ENCODE data around the gene GPR146.
"Not testable (repeated sequence)": the region's sequence is repeated elsewhere in the genome, so short reads cannot be mapped to it uniquely, and the experiment has no call there.

The GPR146 gene

DNA sequence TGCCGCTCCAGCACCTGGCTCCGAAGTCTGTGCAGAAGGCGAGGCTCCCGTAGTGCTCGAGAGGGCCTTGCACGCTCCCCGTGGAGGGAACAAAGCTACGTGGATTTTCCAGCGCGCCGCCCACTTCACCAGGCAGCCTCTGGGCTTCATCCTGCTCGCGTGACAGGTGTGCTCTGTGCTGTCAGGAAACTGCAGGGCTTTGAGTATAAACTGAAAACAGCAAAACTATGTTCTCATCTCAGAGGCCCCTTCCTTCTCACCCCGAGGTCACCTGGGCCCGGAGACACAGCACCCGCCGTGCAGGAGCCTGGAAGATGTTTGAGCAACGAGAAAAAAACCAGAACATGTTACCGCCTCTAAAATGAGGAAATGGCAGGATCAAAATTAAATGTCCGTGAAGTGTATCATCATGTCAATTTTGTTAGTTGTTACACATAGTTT is 17.6 kb upstream of the GPR146 start:
- no peak for DNase-seq

DNA sequence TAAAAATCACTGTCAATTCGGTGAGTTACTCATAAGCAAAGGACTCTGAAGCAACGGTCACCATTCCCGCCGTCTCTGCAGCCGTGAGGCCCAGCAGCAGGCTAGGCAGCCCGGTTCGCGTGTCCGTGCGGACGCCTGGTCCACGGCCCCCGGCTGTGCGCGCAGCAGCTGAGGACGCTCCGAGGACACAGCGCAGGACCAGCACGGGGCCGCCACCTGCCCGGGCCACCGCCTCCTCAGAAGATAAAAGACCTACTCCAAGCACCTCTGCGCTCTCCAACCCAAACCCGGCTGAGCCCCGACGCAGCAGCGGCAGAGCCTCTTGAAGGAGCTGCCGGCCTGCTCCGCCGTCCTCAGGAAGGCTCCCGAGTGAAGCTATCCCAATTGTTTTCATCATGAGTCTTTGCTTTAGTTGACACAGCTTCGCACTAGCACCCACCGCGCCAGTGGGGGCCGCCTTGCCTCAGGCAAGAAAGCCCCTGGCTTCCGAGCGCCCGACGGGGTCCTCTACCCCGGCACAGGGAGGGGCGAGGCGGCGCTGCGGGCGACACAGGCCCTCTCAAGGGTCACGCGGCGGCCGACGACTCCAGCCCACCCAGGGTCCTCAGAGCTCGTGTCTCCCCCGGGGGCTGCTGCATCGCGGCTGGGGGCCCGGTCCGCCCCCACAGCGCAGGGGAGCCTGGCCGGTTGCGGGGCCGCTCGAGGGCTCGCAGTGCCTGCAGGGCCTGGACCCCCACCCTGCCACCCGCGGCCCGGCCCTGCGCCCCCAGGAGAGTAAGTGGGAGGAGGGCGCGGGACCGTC is 16.9 kb upstream of the GPR146 start:
- no peak for DNase-seq

DNA sequence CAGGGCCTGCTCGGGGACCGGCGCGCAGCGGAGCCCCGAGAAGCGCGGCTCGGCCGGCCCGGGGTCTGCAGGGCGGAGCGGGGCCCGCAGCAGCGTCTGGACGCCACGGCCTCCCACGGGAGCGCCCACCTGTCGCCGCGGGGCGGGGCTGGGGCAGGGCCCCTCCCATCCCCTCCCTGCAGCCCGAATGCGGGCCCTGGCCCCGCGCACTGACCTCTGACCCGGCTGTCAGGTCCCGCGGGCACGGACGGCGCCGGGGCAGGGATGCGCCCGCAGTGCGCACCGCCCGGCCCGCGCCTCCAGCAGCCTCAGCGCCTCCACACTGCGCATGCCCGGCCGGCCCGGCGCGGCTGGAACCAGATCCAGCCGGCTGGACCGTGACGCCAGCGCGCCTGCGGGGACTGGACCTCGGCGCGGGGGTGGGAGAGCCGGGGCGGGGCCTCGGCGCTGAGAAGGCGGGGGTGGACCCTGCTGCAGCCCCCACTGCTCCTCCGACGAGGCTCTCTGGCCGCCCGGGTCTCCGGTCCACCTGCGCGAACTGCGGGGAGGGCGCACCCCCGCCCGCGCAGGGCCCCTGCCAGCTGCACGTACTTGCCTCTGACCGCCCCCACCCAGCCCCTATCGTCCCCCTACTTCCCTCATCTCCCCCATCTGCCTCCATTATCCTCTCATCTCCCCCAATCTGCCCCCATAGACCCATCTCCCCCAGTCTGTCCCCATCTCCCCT is 16.1 kb upstream of the GPR146 start:
- peak; percentile 77 for DNase-seq

DNA sequence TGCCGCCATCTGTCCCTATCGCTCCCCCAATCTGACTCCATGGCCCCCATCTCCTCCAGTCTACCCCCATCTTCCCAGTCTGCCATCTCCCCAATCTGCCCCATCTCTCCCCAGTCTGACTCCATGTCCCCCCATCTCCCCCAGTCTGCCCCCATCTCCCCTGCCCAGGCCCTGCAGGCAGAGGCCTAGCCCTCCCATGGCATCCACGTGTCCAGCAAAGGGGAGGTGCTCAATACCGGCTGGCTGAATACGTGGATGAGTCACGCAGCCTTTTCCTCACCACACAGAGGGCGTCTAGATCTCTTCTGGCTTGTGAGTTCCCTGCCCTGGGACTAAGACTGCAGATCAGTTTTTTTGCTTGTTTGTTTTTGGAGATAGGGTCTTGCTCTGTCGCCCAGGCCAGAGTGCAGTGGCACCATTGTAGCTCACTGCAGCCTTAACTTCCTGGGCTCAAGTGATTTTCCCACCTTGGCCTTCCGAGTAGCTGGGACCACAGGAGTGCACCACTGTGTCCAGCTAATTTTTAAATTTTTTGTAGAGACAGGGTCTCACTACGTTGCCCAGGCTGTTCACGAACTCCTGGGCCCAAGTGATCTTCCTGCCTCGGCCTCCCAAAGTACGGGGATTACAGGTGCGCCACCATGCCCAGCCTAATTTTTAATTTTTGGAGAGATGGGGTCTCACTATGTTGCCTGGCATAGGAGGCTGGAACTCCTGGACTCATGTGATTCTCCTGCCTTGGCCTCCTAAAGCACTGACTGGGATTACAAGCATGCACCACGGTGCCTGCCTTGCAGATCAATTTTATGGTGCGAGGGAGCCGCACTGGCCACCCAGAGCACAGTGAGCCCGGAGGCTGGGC is 15.3 kb upstream of the GPR146 start:
- peak; percentile 26 for DNase-seq

DNA sequence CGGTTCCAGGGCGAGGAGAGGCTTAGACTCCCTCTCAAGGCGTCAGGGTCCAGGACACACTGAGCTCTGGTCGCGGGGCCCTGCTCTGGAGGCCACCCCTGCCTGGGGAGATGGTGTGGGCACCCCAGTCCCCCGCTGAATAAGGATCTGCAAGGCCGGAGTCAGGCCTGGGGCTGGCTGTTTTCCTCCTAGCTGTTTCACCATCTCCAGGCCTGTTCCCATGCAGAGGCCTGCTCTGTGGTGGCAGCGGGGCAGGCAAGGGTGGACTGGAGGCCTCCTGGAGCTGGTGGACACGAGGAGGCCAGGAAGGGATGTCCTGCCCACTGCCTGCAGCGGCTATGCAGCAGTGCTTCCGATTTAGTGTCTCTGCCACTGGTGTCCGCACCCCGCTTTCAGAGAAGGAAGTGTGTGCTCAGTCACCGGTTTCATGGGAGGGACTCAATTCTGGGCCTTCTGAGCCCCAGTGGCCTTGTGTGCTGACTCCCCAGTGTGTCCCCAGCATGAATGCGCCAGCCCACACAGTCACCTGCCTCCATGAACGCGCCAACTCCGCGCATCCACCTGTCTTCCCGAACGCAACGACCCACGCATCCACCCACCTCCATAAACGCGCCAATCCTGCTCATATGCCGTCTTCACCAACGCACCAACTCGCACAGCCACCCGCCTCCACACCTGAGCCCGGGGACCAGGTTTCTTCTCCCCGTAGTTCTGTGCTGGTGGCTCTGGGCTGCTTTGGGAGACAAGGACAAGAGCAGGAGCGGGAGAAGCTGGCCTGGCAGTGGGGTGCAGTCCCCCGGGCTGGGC is 14.5 kb upstream of the GPR146 start:
- no peak for DNase-seq

DNA sequence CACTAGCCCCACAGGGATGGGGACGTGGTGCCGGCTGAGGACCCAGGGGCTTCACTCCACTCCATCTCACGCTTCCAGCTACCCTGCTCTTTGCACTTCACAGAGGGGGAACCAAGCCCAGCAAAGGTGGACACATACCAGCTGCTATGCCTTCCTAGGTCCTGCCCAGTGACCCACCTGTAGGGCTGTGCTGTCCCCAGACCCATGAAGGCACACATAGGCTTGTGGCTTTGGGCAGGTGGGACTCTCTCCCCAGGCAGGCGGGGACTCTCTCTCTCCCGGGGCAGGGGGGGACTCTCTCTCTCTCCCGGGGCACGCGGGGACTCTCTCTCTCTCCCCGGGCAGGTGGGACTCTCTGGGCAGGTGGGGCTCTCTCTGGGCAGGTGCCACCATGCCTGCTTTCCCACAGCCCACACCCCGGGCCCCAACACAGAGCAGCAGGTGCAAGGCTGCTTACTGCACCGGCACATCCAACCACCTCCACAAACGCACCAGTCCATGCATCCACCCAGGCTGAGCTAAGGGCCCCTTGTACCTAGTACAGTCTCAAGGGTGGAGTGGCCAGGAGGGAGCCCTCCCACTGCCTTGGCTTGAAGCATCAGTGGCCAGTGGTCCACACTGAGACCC is 13.8 kb upstream of the GPR146 start:
- no peak for DNase-seq

DNA sequence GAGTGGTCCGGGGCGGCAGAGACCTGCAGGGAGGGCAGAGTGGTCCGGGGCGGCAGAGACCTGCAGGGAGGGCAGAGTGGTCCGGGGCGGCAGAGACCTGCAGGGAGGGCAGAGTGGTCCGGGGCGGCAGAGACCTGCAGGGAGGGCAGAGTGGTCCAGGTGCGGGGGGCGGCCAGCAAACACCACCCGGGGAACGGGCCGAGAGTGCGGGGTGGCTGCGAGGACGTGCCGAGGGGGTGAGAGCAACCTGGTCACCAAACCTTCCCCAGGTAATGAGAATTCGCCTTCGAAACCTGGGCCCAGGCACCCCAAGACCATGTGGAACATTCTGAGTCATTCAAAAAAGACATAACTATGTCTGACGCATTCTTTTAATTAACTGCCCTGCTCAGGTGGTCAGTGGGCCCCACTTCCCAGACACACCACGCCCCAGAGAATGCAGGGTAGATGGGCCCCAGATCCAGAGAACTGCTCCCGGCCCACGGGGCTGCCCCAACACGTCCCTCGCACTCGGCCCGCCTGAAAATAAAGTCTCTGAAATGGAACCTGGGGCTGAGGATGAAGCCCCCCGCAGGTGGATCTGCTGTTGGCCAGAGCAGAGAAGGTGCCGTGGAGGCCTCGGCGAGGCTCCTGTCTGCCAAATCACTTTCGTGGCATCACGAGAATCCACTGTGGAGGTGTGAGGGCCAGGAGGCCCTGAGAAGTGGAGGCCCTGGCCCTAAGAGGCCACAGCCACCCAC is 12.5 kb upstream of the GPR146 start:
- no peak for DNase-seq

DNA sequence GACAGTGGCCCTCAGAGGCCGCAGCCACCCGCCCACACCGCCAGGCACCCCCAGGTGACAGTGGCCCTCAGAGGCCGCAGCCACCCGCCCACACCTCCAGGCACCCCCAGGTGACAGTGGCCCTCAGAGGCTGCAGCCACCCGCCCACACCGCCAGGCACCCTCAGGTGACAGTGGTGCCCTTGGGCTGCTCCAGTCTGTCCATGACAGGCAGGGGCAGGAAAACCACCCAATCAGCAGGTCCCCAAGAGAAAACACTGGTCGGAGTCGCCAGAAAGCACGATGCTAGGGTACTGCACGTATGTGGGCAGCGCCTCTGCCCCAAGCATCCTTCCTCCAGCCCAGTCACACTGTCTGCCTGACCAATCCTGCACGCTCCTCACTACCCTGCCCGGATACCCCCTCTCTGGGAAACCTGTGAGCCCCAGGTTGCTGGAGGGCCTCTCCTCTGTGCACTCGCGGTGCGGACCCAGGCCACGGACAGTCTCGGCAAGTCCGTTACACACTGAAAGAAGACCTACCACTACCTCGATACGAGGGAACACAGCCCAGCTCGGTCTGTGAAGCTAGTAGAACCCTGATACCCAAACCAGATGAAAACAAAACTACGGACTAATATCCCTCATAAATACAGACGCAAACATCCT is 11.7 kb upstream of the GPR146 start:
- no peak for DNase-seq

DNA sequence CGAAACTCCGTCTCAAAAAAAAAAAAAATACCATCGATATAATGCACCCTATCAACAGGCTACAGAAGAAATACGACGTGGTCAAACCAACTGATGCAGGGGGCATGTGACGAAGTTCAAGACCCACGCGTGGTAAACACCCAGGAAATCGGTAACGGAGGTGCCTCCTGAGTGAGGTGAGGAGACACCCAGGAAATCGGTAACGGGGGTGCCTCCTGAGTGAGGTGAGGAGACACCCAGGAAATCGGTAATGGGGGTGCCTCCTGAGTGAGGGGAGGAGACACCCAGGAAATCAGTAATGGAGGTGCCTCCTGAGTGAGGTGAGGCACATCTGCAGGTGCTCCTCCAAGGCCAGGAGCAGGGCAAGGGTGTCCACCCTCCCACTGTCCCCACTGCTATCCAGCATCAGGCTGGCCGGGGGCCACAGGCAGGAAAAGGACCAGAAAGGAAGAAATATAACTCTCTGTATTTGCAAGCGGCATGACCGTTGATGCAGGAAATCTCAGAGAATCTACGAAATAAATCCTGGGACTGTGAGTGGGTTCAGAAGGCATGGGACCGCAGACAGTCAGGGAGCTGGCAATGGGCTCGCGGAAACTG is 10.7 kb upstream of the GPR146 start:
- no peak for DNase-seq

DNA sequence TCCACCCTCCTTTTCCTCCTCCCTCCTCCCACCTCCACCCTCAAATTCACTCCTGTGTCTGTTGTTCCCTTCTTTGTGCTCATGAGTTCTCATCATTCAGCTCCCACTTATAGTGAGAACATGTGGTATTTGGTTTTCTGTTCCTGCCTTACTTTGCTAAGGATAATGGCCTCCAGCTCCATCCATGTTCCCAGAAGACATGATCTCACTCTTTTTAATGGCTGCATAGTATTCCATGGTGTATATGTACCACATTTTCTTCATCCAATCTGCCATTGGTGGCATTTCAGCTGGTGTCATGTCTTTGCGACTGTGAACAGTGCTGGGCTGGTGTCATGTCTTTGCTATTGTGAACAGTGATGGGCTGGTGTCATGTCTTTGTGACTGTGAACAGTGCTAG is 9.6 kb upstream of the GPR146 start:
- DNase-seq: not testable (repeated sequence)

DNA sequence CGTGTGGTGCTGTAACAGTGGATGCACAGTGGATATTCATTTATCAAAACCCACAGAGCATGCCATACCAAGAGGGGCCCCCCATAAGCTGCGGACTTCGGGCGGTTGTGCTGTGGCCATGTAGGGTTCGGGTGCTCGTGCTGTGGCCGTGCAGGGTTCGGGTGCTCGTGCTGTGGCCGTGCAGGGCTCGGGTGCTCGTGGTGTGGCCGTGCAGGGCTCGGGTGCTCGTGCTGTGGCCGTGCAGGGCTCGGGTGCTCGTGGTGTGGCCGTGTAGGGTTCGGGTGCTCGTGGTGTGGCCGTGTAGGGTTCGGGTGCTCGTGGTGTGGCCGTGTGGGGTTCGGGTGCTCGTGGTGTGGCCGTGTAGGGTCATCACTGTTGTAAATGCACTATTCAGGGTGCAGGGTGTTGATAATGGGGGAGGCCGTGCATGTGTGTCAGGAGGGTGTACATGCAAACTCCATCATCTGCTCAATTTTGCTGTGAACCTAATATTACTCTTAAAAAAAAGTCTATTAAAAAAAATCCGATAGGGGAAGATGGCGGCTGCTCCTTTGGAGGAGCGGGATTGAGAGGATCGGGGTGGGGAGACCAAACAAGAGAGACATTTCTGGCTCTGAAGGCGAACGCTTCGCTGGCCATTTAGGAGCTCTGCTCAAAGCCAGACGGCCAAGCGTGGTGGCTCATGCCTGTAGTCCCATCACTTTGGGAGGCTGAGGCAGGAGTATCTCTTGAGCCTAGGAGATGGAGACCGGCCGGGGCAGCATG is 8.0 kb upstream of the GPR146 start:
- not testable (repeated sequence) for DNase-seq

DNA sequence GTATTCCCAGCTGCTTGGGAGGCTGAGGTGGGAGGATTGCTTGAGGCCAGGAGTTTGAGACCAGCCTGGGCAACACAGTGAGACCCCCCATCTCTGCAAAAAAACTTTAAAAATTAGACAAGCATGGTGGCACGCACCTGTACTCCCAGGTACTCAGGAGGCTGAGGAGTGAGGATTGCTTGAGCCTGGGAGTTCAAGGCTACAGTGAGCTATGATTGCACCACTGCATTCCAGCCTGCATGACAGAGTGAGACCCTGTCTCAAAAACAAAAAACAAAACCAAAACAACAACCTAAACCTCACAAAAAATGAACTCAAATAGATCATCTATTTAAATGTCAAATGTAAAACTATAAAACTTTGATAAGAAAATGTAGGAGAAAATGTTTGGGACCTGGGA is 4.1 kb upstream of the GPR146 start:
- not testable (repeated sequence) for DNase-seq

DNA sequence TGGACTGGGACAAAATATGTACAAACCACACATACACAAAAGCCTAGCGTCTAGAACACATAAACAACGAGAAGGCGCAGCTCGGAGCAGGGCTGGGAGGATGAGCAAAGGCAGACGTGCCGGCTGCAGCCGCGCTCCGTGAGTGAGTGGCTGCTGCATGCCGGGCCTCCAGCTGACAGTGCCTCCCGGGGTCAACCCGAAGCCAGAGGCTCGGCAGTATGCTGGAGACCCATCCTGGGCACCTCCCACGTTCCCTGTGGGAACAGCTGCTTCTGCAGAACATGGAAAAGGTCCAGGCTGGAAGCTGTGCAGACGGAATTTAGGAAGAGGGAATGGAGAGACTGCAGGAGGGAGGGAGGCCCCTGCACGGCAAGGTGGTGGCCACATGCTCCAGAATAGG is 3.6 kb upstream of the GPR146 start:
- no peak for DNase-seq

DNA sequence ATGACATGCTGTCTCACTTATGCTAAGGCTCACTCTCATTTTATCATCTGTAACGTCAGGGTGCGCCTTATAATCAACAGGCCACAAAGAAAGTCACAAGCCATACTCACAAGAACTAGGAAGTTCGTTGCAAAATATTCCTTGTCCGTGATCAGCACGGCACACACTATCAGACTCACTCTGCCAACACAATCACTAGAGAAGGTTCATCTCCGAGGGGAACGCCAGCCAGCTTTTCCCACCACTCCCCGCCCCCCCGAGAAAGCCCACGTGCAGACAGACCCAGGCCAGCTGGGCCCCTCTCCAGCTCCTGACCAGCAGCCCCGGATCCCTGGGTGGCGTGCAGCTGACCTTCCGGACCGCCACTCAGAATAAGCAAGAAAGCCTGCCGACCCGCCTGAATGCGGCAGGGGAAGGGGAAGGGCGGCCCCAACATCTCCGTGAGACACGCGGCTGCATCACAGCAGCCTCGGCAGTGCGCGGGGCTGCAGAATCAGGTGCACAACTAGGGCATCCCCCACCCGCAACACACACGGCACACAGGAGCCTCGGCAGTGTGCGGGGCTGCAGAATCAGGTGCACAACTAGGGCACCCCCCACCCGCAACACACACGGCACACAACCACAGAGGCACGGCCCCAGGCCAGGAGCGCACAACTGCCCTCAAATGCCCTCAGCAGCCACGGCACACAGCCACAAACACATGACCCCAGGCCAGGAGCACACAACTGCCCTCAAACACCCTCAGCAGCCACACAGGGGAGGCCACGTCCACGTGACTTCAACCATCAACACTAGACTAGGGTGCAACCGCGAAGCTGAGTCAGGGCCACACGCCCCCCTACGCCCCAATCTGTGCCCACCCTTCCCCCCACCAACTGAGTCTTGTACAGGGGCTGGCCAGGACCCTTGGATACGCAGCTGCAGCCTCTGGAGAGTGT is 2.5 kb upstream of the GPR146 start:
- DNase-seq: no peak

DNA sequence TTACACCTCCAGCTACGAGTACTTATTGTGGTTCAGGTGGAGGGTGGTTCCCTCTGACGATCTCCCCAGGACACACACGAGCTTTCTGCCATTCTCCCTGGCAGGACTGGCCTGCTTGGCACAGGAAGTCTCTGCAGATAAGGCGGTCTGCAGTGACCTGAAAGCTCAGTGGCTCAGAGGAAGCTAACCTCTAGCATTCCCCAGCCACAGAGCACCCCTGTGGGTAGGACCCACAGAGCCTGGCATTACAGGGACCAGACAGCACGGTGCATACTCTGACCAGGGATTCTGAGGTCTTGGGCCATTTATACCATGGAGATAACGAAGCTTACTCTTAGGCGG is 1.9 kb upstream of the GPR146 start:
- DNase-seq: no peak

DNA sequence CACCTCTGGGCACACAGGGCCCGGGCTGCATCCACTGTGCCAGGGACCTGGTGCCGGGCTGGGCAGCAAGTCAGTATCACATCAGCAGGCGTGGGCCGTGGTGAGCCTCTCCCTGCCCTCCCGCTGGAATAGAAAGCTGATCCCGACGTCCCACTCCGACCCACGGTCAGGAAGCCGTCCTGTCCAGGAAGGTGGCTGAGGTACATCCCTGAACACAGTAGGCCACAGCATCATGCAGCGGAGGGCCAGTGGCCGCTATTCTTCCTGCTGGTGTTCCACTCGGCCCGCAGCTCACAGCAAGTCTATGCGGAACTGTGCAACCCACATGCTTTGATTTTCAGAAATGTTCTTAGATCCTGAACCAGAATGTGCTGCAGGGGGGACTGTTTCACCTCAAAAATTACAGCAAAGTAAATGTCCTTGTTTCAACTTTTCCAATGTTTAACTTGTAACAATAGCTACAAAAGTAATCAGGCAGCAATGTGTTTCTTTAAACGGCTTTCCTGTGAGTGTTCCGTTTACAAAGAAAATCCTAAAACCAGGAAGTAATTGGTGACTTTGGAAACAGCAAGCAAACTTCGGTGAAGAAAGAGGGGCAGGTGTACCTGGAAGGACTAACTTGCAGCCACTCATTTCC is 676 bp upstream of the GPR146 start:
- DNase-seq: no peak

DNA sequence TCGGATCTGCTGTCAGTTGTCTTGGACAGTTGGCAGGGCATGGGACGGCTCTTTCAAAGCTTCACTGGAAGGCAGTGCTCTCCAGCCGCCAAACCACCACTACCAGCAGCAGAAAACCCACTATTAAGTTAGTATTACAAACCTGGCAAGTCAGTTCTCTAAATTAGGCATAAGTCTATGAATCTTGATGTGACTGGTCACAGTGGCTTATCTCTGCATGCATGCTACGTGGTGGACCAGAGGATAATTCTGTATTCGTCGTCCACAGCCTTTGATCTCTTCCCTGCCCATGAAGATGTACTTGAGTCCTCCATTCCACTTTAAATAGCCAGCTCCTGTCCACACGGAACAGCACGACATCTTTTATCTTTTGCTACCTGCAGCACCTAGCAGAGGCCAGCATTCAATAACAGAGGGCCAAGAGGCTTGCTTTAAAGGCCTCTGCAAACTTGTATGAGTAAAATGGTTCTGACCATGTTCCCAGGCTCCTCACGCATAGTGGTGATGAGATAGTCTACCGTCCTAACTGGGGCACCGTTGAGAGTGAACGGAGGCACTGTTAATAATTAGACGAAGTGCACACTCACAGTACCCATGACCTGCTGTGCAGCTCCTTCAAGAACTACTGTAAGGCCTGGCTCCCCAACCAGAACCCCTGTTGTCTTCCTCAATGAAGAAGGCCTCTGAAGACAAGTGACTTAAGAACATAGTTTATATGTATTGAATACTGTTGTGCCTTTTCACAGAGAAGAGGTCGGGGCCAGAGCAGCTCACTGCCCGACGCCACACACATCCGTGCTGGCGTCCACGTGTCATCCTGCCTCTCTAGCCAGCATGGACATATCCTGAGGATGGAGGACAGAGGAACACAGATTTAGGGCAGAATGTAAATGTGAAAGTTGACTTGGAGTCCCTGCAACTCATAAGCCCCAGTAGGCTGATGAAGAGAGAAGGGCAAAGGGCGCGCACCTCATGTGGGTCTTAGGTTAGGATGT is 1.0 kb downstream of the GPR146 start:
- no peak for DNase-seq

Measured in NCI-H1436 (cell line).